ENCODE measurements around the gene GPX3. TPM values are rescaled to one million over a fixed set of nuclear protein-coding genes. Genes with fewer than 3 reads are reported as not detected.

The GPX3 gene
- total RNA-seq, 1 donor from 2014 or later, result 5.3 TPM

DNA sequence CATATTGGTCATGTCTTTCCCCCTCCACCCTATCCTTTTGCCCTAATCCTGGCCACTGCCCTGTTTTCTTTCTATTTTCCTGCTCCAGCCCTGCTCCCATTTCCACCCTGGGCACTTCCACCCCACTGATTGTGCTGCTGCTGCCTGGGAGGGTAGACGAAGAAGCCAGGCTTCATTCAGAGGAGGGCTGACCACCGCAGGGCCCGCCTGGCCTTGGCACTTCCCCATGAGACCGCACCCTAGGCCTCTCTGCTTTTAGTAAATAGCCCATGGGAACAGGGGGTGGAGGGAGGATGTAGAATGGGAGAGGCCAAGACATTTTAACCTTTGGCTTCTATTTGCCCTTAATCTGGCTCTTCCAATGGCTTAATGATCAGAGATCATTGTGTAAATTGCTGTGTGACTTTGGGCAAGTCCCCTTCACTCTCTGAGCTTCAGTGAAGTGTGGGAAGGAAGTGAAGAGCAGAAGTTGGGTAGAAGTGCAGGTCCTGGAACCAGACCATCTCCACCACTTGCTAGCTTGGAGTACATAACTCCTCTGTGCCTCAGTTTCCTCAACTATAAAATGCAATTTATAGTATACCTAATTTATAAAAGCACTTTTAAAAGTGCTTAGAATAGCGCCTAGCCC is 13.6 kb upstream of the GPX3 start:
- H3K27ac Mint-ChIP-seq (ENCODE audit: unreplicated experiment), result no peak overlapping the region
- peaks cover 8% of the 10 kb centered on the region for H3K27me3 Mint-ChIP-seq (ENCODE audit: low read depth)
- no peaks in the 10 kb centered on the region for H3K9me3 Mint-ChIP-seq (ENCODE audit: low read depth)
- TF ChIP-seq, protein P1, sequence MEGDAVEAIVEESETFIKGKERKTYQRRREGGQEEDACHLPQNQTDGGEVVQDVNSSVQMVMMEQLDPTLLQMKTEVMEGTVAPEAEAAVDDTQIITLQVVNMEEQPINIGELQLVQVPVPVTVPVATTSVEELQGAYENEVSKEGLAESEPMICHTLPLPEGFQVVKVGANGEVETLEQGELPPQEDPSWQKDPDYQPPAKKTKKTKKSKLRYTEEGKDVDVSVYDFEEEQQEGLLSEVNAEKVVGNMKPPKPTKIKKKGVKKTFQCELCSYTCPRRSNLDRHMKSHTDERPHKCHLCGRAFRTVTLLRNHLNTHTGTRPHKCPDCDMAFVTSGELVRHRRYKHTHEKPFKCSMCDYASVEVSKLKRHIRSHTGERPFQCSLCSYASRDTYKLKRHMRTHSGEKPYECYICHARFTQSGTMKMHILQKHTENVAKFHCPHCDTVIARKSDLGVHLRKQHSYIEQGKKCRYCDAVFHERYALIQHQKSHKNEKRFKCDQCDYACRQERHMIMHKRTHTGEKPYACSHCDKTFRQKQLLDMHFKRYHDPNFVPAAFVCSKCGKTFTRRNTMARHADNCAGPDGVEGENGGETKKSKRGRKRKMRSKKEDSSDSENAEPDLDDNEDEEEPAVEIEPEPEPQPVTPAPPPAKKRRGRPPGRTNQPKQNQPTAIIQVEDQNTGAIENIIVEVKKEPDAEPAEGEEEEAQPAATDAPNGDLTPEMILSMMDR (IDR thresholded peaks at IDR 0.05), result no peak
- H3K36me3 Mint-ChIP-seq (ENCODE audit: low read depth), result no peaks in the 10 kb centered on the region
- H3K4me1 Mint-ChIP-seq (ENCODE audit: low read depth), result peaks cover 3% of the 10 kb centered on the region
- H3K4me3 Mint-ChIP-seq (ENCODE audit: unreplicated experiment), result no peak overlapping the region
- no peak for DNase-seq (ENCODE audit: low spot score)

DNA sequence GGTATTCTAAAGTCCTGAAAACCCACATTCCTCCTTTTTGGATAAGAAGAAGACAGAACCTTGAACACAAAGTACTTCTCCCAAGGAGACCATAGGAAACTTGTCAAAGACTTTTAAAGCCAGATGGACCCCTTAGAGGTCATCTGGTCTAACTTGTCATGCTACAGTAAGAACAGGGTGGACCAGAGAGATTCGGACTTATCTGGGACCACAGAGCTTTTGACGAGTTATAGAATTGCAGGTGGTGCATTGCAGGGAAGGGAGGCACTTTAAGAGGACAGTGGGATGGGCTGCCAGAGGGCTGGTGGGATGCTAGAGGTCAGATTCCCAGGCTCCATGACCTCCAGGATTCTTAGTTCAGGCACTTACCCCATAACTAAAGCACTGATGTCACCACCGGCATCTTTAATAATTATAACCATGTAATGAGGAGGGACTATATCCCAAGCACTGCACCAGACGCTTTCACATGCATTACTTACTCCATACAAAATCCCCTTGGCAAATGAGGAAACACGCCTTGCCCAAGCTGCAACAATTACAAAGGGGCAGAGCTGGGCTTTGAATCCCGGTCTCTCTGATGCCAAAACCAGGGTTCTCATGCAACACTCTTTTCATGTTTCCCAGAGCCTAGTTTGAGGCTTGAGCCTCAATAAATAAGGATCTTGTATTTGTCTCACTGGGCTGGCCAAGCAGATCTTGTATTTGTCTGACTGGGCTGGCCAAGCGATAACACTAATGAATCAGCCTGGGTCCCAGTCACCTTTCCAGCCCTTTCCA is 12.8 kb upstream of the GPX3 start:
- no peaks in the 10 kb centered on the region for H3K36me3 Mint-ChIP-seq (ENCODE audit: low read depth)
- peaks cover 8% of the 10 kb centered on the region for H3K27me3 Mint-ChIP-seq (ENCODE audit: low read depth)
- H3K4me1 Mint-ChIP-seq (ENCODE audit: low read depth), result peaks cover 3% of the 10 kb centered on the region
- H3K9me3 Mint-ChIP-seq (ENCODE audit: low read depth), result no peaks in the 10 kb centered on the region
- TF ChIP-seq, protein P1 (IDR thresholded peaks at IDR 0.05), result no peak
- no peak for DNase-seq (ENCODE audit: low spot score)
- no peak overlapping the region for H3K27ac Mint-ChIP-seq (ENCODE audit: unreplicated experiment)
- no peak overlapping the region for H3K4me3 Mint-ChIP-seq (ENCODE audit: unreplicated experiment)

DNA sequence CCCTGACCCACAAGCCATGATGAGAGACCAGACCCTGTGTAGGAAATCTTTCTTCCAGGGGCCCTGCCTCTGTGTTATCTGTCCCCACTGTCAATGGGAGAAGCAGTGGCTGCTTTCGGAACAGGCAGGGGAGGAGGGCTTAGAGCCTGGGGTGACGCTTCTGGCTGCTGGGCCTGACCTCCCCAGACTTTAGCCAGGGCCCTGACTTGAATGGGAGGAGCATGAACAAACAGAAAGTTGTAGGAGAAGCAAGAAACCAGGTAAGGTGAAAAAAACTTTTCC is 12.2 kb upstream of the GPX3 start:
- no peaks in the 10 kb centered on the region for H3K9me3 Mint-ChIP-seq (ENCODE audit: low read depth)
- TF ChIP-seq, protein P1 (IDR thresholded peaks at IDR 0.05), result no peak
- peaks cover 3% of the 10 kb centered on the region for H3K4me1 Mint-ChIP-seq (ENCODE audit: low read depth)
- DNase-seq (ENCODE audit: low spot score), result no peak
- no peaks in the 10 kb centered on the region for H3K36me3 Mint-ChIP-seq (ENCODE audit: low read depth)
- H3K4me3 Mint-ChIP-seq (ENCODE audit: unreplicated experiment), result no peak overlapping the region
- H3K27ac Mint-ChIP-seq (ENCODE audit: unreplicated experiment), result no peak overlapping the region
- peaks cover 8% of the 10 kb centered on the region for H3K27me3 Mint-ChIP-seq (ENCODE audit: low read depth)

DNA sequence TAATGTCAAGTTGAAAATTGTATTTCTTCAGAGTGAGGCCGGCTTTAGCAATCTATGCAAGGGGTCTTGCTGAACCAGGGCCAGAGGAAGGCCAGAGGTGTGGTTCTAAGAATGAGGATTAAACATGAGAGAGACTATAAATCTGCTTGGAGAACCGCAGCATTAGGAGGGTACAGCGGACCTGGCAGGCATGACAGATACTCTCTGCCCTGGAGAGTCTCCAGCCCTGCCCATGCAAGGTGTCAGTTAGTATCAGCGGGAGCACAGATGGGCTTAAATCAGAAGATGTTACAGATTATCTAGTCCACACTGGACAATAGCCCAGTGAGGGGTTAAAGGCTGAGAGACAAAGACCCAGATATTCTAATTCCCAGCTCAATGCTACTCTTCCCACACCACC is 11.5 kb upstream of the GPX3 start:
- H3K36me3 Mint-ChIP-seq (ENCODE audit: low read depth), result no peaks in the 10 kb centered on the region
- no peak overlapping the region for H3K4me3 Mint-ChIP-seq (ENCODE audit: unreplicated experiment)
- no peak for DNase-seq (ENCODE audit: low spot score)
- peaks cover 3% of the 10 kb centered on the region for H3K4me1 Mint-ChIP-seq (ENCODE audit: low read depth)
- no peak overlapping the region for H3K27ac Mint-ChIP-seq (ENCODE audit: unreplicated experiment)
- TF ChIP-seq, protein P1 (IDR thresholded peaks at IDR 0.05), result no peak
- H3K9me3 Mint-ChIP-seq (ENCODE audit: low read depth), result no peaks in the 10 kb centered on the region
- peaks cover 5% of the 10 kb centered on the region for H3K27me3 Mint-ChIP-seq (ENCODE audit: low read depth)

DNA sequence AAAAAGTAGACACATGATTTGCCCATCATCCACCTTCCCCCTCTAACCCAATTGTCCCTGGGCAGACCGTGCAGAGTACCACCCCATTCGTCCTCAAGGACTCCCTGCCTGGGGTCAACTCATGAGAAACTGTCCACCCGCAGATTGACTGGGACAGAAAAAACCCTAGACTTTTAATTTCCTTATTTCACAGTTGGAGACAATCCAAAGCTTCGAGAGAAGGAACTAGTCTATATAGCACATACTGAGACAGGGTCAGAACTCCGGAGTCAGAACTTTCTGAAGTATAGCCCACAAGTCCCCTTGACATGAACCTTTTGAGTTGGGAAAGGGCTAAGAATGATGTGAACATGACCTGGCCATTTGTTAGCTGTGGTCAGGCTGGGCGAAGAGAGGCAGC is 7.5 kb upstream of the GPX3 start:
- H3K4me1 Mint-ChIP-seq (ENCODE audit: low read depth), result no peaks in the 10 kb centered on the region
- TF ChIP-seq, protein P1 (IDR thresholded peaks at IDR 0.05), result no peak
- H3K27ac Mint-ChIP-seq (ENCODE audit: unreplicated experiment), result no peak overlapping the region

More for the DNA sequence above, 7.5 kb upstream of the GPX3 start:
- H3K36me3 Mint-ChIP-seq (ENCODE audit: low read depth), result no peaks in the 10 kb centered on the region
- H3K9me3 Mint-ChIP-seq (ENCODE audit: low read depth), result no peaks in the 10 kb centered on the region
- H3K4me3 Mint-ChIP-seq (ENCODE audit: unreplicated experiment), result no peak overlapping the region
- no peak for DNase-seq (ENCODE audit: low spot score)
- peaks cover 5% of the 10 kb centered on the region for H3K27me3 Mint-ChIP-seq (ENCODE audit: low read depth)
